Measurements from ENCODE around the gene RPTOR.

RPTOR gene

DNA sequence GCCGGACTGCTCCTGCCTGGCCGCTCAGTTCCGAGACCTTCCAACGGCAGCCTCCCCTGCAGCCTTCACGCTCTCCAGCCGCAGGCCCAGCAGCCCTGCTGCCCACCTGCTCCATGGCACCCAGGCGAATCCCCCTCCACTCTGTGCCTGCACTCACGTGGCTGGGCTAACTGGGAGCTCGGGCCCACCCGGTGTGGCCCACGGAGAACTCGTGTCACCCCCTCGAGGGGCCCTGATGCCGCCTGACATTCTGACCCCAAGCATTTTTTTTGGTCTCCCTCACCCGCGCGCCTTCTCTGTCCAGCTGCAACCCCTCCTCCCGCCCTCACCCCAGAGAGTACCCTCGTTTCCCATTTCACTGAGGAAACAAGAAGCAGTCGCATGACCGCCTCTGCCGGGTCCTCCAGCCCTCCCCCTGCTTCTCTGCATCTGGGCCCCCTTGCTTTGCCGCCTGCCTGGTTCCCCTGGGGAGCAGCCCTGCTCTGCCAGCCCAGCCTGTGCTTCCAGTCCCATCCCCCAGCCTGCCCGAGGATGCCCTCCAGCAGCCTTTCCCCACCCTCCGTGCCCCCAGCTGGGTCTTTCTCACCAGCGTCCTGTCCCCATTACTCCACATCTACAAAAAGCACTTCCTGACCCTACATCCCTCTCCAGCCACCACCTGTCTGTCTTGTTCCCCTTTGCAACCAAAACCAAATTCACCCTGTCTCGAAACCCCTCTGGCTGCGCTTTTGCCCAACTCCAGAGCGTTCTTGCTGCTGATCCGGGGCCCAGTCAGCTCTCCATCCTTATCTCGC lies 300.6 kb downstream of the RPTOR start:
- no peak for DNase-seq (ENCODE audit: low read depth)
- no peak overlapping the region for H3K4me3 ChIP-seq (ENCODE audit: low read depth, low read length)
- TF ChIP-seq, protein P1, sequence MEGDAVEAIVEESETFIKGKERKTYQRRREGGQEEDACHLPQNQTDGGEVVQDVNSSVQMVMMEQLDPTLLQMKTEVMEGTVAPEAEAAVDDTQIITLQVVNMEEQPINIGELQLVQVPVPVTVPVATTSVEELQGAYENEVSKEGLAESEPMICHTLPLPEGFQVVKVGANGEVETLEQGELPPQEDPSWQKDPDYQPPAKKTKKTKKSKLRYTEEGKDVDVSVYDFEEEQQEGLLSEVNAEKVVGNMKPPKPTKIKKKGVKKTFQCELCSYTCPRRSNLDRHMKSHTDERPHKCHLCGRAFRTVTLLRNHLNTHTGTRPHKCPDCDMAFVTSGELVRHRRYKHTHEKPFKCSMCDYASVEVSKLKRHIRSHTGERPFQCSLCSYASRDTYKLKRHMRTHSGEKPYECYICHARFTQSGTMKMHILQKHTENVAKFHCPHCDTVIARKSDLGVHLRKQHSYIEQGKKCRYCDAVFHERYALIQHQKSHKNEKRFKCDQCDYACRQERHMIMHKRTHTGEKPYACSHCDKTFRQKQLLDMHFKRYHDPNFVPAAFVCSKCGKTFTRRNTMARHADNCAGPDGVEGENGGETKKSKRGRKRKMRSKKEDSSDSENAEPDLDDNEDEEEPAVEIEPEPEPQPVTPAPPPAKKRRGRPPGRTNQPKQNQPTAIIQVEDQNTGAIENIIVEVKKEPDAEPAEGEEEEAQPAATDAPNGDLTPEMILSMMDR (IDR thresholded peaks at IDR 0.05; ENCODE audit: insufficient read depth, low read depth, low read length, missing control alignments) = no peak

DNA sequence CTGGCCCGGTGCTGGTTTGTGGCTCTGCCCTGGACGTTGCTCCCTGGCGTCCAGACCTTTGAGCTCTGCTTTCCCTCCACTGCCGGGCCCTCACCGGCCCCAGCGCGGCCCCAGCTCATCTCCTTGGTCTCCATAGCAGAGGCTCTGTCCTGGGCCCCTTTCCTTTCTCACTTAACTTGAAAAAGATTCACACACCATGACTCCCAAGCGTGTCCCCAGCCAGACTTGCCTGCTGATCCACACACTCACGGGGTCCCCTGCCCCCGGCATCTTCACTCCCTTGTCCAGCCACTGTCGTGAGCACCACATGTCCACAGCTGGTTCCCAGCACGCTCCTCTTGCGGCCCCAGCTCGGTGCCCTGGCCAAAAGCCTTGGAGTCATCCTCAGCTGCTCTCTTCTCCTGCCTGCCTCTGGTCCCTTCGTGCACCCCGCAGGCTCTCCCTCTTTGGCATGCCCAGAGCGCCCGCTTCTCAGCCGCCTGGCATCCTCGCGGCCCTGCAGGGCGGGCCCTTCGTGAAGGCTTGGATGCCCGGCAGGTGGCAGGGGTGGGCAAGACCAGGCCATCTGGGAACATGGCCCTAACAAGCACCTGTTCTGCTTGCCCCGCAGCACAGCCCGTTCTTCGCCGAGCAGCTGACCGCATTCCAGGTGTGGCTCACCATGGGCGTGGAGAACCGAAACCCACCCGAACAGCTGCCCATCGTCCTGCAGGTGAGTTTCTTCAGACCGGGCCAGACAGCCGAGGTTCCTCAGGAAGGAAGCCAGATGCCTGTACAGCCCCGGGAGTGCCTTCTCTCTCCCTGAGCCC lies 301.4 kb downstream of the RPTOR start:
- no peak overlapping the region for H3K4me3 ChIP-seq (ENCODE audit: low read depth, low read length)
- TF ChIP-seq, protein P1 (IDR thresholded peaks at IDR 0.05; ENCODE audit: insufficient read depth, low read depth, low read length, missing control alignments) = peak; percentile 57
- DNase-seq (ENCODE audit: low read depth) = peak; percentile 84

DNA sequence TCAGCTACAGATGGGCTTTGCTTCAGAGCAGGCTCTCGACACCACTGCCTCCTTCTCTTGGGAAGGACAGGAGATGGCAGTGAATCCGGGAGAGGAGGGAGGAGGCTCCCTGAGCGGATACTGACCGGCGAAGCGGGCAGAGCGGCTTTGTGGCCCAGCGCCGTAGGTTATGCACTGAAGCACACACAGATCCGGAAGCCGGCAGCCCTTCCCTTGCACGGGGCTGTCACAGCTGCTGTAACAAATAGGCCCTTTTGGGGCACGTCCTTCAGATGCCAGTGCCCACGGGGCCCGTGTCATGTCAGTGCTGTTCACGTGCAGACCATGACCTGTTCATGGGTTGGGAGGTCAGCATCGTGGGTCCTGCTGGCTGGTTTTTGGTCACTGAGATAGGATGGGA lies 302.3 kb downstream of the RPTOR start:
- TF ChIP-seq, protein P1 (IDR thresholded peaks at IDR 0.05; ENCODE audit: insufficient read depth, low read depth, low read length, missing control alignments) = no peak

GRCh38 chr17:80847496-80848230 lies 303.0 kb downstream of the RPTOR start:
- H3K4me3 ChIP-seq (ENCODE audit: low read depth, low read length) = no peak overlapping the region
- TF ChIP-seq, protein P1 (IDR thresholded peaks at IDR 0.05; ENCODE audit: insufficient read depth, low read depth, low read length, missing control alignments) = no peak
- DNase-seq (ENCODE audit: low read depth) = no peak

More for the DNA sequence above, 302.3 kb downstream of the RPTOR start:
- no peak overlapping the region for H3K4me3 ChIP-seq (ENCODE audit: low read depth, low read length)
- no peak for DNase-seq (ENCODE audit: low read depth)

DNA sequence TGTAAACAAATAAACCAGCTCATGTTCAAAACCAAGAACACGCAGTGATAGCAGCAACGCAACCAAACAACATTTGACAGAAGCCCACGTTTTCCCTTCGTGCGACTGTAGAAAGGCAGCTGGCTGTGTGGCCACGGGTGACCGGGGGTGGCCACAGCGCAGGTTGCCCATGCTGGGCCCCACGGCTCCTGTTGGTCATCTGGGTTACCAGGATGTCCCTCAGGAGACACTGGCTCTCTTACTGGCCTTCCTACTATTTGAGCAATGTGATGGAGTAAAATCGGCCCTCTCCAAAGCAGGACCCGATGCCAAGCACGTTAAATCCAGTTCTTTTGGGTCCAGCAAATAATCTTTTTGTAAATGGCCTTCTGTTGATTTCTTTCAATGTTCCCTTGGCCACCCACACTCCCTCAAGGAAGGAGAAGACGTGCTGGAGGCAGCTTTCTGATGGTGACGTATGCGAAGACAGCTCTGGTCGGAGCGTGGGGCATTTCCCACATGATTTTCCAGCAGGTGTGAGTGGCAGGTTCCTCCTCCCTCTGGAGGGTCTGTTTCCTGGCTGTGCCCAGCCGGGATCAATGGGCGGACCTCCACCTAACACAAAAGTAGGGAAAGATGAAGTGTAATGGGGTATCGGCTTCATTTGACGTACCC lies 303.9 kb downstream of the RPTOR start:
- DNase-seq (ENCODE audit: low read depth) = no peak
- TF ChIP-seq, protein P1 (IDR thresholded peaks at IDR 0.05; ENCODE audit: insufficient read depth, low read depth, low read length, missing control alignments) = no peak
- no peak overlapping the region for H3K4me3 ChIP-seq (ENCODE audit: low read depth, low read length)

DNA sequence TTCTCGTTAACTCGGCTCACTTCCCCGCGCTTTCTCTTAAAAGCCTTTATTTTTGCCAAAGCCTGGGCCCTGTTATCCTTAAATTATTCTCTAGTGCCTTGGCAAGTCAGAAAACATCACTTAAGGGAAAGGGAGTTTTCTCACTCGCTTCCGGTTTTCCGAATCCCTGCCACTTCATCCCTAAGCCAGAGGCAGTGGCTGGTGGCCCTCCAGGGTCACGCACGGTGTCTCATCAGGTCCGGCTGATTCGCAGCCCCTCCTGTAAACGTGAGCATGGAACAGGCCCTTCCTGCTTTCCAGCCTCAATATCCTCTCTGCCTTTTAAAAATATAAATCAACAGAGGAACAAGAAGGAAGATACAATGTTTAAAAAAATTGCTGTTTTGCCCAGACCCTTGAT lies 304.5 kb downstream of the RPTOR start:
- TF ChIP-seq, protein P1 (IDR thresholded peaks at IDR 0.05; ENCODE audit: insufficient read depth, low read depth, low read length, missing control alignments) = no peak
- DNase-seq (ENCODE audit: low read depth) = no peak
- H3K4me3 ChIP-seq (ENCODE audit: low read depth, low read length) = no peak overlapping the region
